Lung (tissue), 12 donors: Measurements from ENCODE around the gene CLUH. TPM values are rescaled to one million over a fixed set of nuclear protein-coding genes. Genes with fewer than 3 reads are reported as not detected.

Experiments used
- ATAC-seq: fragments of 200-7000 bp; cut with Tn5 transposase; one replicate; pipeline ENCODE4 v1.9.1; 2020; ENCODE audit warnings: moderate number of reproducible peaks; ENCODE audit not compliant: insufficient read depth, low FRiP score
- DNase-seq, 3 donors: peaks; one replicate each; pipeline ENCODE4 v3.0.0-alpha.2; 2013 to 2017
- H3K27ac ChIP-seq, 2 donors: one replicate each; pipeline ENCODE4 v1.5.1; 2013; ENCODE audit warnings: mild to moderate bottlenecking in 2 of 2, moderate library complexity in 2 of 2, control low read depth in 1 of 2, inconsistent platforms in 1 of 2, low read depth in 1 of 2, low read length in 1 of 2
- H3K27me3 ChIP-seq, 3 donors: one replicate each; pipeline ENCODE4 v1.5.1; 2013; ENCODE audit warnings: low read length in 2 of 3; ENCODE audit not compliant: control insufficient read depth in 3 of 3, insufficient read depth in 3 of 3
- H3K36me3 ChIP-seq, 4 donors: one replicate each; pipeline ENCODE4 v1.5.1; 2013; ENCODE audit warnings: low read length in 4 of 4, mild to moderate bottlenecking in 1 of 4, moderate library complexity in 1 of 4; ENCODE audit not compliant: control insufficient read depth in 4 of 4, insufficient read depth in 4 of 4
- H3K4me1 ChIP-seq, 5 donors: one replicate each; pipeline ENCODE4 v1.5.1; 2013; ENCODE audit warnings: low read length in 5 of 5, mild to moderate bottlenecking in 2 of 5, moderate library complexity in 1 of 5; ENCODE audit not compliant: control insufficient read depth in 5 of 5, insufficient read depth in 5 of 5
- H3K4me3 ChIP-seq: one replicate; pipeline ENCODE4 v1.5.1; 2013; ENCODE audit warnings: mild to moderate bottlenecking, control low read depth, moderate library complexity
- H3K9ac ChIP-seq, 2 donors: one replicate each; pipeline ENCODE4 v1.5.1; 2013; ENCODE audit warnings: low read length in 2 of 2, control low read depth in 1 of 2; ENCODE audit not compliant: insufficient read depth in 1 of 2
- H3K9me3 ChIP-seq, 4 donors: one replicate each; pipeline ENCODE4 v1.5.1; 2013; ENCODE audit warnings: low read length in 3 of 4, mild to moderate bottlenecking in 1 of 4, moderate library complexity in 1 of 4; ENCODE audit not compliant: control insufficient read depth in 4 of 4, insufficient read depth in 3 of 4
- WGBS, 2 donors: extraction: QIAGEN DNeasy Blood & Tissue Kit; methylation state at CpG; one replicate each; pipeline ENCODE4 v1.1.7; 2013; 5-methylcytosine and 5-hydroxymethylcytosine counted together
- polyA plus RNA-seq, 2 donors: library from polyadenylated mRNA; stranded (reverse); fragments of 200-250 nt; gene quantifications; one replicate each; pipeline ENCODE4 v1.2.1, GENCODE V29; 2013
- total RNA-seq, 2 donors: library from RNA; depleted of rRNA in 1 of 2; stranded (reverse); fragments of >200 nt in 1 of 2; gene quantifications; one replicate each; pipeline ENCODE4 v1.2.1, GENCODE V29; 2014 to 2021
- TF ChIP-seq, protein P1 (sequence below): IDR thresholded peaks from 2 replicates; pipeline ENCODE4 v1.5.1; 2012; ENCODE audit warnings: mild to moderate bottlenecking; ENCODE audit errors: control extremely low read depth, extremely low read depth
- donor health status: control.
- donor health status: control.
- donor health status: Bipolar disorder and iron deficiency.
- donor health status: healthy.
- donor health status: DM: yes; HTN: yes; CAD: no.

CLUH gene
- total and polyA plus RNA-seq, 4 donors = 29.7 to 80.5 (median 42.1) TPM

GRCh38 chr17:2695961-2696760 is 15.4 kb downstream of the CLUH start:
- H3K9ac ChIP-seq = no peak overlapping the region
- H3K27ac ChIP-seq = no peak overlapping the region
- no peaks in the 10 kb centered on the region for H3K9me3 ChIP-seq
- no peaks in the 10 kb centered on the region for H3K27me3 ChIP-seq
- no peak for DNase-seq
- no peak for ATAC-seq
- no peaks in the 10 kb centered on the region for H3K4me1 ChIP-seq
- peaks cover 0 to 84% (median 27%) of the 10 kb centered on the region in 4 donors for H3K36me3 ChIP-seq
- 92 to 94% methylated on average over 32 to 36 of the region's 36 CpGs for WGBS, 2 donors
- TF ChIP-seq, protein P1, sequence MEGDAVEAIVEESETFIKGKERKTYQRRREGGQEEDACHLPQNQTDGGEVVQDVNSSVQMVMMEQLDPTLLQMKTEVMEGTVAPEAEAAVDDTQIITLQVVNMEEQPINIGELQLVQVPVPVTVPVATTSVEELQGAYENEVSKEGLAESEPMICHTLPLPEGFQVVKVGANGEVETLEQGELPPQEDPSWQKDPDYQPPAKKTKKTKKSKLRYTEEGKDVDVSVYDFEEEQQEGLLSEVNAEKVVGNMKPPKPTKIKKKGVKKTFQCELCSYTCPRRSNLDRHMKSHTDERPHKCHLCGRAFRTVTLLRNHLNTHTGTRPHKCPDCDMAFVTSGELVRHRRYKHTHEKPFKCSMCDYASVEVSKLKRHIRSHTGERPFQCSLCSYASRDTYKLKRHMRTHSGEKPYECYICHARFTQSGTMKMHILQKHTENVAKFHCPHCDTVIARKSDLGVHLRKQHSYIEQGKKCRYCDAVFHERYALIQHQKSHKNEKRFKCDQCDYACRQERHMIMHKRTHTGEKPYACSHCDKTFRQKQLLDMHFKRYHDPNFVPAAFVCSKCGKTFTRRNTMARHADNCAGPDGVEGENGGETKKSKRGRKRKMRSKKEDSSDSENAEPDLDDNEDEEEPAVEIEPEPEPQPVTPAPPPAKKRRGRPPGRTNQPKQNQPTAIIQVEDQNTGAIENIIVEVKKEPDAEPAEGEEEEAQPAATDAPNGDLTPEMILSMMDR = no peak
- no peak overlapping the region for H3K4me3 ChIP-seq

GRCh38 chr17:2695243-2695960 is 16.2 kb downstream of the CLUH start:
- DNase-seq (no peak), ATAC-seq (no peak)
- Histone ChIP-seq H3K4me3 (no peak overlapping the region), H3K36me3 (peaks cover 0 to 82% (median 23%) of the 10 kb centered on the region in 4 donors), H3K9me3 (no peaks in the 10 kb centered on the region), H3K27ac (no peak overlapping the region), H3K9ac (no peak overlapping the region), H3K4me1 (no peaks in the 10 kb centered on the region), H3K27me3 (no peaks in the 10 kb centered on the region)
- TF ChIP-seq, protein P1 = no peak
- 93 to 97% methylated on average over 28 of the region's 28 CpGs for WGBS, 2 donors

GRCh38 chr17:2694381-2695242 is 17.0 kb downstream of the CLUH start:
- H3K36me3 ChIP-seq = peaks cover 0 to 82% (median 18%) of the 10 kb centered on the region in 4 donors
- ATAC-seq = no peak
- H3K4me1 ChIP-seq = peaks cover 0 to under 1% (median 0%) of the 10 kb centered on the region in 5 donors
- DNase-seq = no peak
- H3K4me3 ChIP-seq = no peak overlapping the region
- H3K27ac ChIP-seq = no peak overlapping the region
- WGBS, 2 donors = 91% methylated on average over 40 to 42 of the region's 42 CpGs
- TF ChIP-seq, protein P1 = no peak
- no peak overlapping the region for H3K9ac ChIP-seq
- no peaks in the 10 kb centered on the region for H3K9me3 ChIP-seq
- no peaks in the 10 kb centered on the region for H3K27me3 ChIP-seq
